HG03159 (cell line): ENCODE measurements around the gene GABBR2.

Experiments used
- ATAC-seq: cut with Tn5 transposase; IDR thresholded peaks from one replicate; pipeline ENCODE4 v1.9.1; 2021; ENCODE audit warnings: mild to moderate bottlenecking, moderate library complexity; ENCODE audit not compliant: unreplicated experiment

The GABBR2 gene

GRCh38 chr9:98708933-98709911 is at the start of gene GABBR2:
Gene GABBR2 (minus strand): TSS chr9:98708935. CDS start chr9:98708737, 198 bp downstream.
- ATAC-seq = no peak

- ATAC-seq = no peak
Observed at GRCh38 chr9:98755006-98755618, 46.4 kb upstream of the GABBR2 start.

- no peak for ATAC-seq
Observed at GRCh38 chr9:98751210-98751609, 42.5 kb upstream of the GABBR2 start.

- ATAC-seq = no peak
Observed at GRCh38 chr9:98750364-98751060, 41.8 kb upstream of the GABBR2 start.

- ATAC-seq = no peak
Observed at GRCh38 chr9:98747476-98747875, 38.7 kb upstream of the GABBR2 start.

GRCh38 chr9:98745470-98745869 is 36.7 kb upstream of the GABBR2 start:
- no peak for ATAC-seq

GRCh38 chr9:98743818-98744611 is 35.3 kb upstream of the GABBR2 start:
- ATAC-seq = no peak

- ATAC-seq = no peak
Observed at GRCh38 chr9:98743329-98743728, 34.6 kb upstream of the GABBR2 start.

- no peak for ATAC-seq
Observed at GRCh38 chr9:98742325-98743280, 33.9 kb upstream of the GABBR2 start.

GRCh38 chr9:98740226-98740881 is 31.6 kb upstream of the GABBR2 start:
- no peak for ATAC-seq

- ATAC-seq = no peak
Observed at GRCh38 chr9:98738741-98739140, 30.0 kb upstream of the GABBR2 start.

GRCh38 chr9:98736226-98736625 is 27.5 kb upstream of the GABBR2 start:
- ATAC-seq = no peak

GRCh38 chr9:98732801-98733200 is 24.1 kb upstream of the GABBR2 start:
- no peak for ATAC-seq

- no peak for ATAC-seq
Observed at GRCh38 chr9:98732091-98732490, 23.4 kb upstream of the GABBR2 start.

- ATAC-seq = no peak
Observed at GRCh38 chr9:98730871-98731270, 22.1 kb upstream of the GABBR2 start.

- no peak for ATAC-seq
Observed at GRCh38 chr9:98728500-98728899, 19.8 kb upstream of the GABBR2 start.

GRCh38 chr9:98727428-98727827 is 18.7 kb upstream of the GABBR2 start:
- ATAC-seq = no peak

GRCh38 chr9:98726735-98727134 is 18.0 kb upstream of the GABBR2 start:
- no peak for ATAC-seq
